CD4-positive, alpha-beta T cell treated with Interleukin-17A for 1 hour (primary cell): Measurements from ENCODE around the gene SKIC3.

Experiments
- DNase-seq: peaks from one replicate; pipeline ENCODE4 v3.0.0-alpha.2; 2020

SKIC3 gene

DNA sequence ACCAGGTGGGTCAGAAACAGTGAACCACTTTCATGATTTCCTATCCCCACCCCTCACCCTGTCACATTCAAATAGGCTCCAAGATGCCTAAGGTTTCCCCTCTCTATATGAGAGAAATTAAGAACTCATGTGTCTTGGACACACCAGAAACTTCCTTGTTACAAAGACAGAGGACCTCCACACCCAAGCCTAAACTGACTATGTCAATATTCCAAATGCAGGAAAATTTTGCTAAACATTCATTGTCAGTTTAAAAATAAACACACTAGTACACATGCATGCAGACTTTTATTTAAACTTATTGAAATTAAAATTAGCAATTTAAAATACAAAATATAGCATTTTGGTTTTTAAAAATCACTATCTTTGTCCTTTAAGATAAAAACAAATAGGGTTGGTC lies 26.2 kb downstream of the SKIC3 start:
- no peak for DNase-seq

DNA sequence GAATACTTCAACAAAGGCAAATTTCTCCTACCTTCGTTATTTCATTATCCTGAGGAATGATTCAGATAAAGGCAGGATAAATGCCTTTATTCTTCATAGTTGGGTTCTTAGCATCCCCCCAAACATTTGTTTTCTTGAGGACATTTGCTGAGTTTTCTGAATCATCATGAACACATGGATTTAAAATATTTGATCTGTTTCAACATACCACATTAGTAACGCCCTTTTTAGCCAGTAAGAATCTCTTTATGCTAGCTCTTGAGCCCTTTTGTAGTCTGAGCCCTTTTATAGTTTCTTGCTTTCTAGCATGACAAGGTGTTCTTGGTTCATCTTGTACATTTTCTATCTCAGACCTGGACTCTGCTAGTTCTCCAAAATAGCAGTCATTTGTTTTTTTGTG lies 27.9 kb downstream of the SKIC3 start:
- no peak for DNase-seq

DNA sequence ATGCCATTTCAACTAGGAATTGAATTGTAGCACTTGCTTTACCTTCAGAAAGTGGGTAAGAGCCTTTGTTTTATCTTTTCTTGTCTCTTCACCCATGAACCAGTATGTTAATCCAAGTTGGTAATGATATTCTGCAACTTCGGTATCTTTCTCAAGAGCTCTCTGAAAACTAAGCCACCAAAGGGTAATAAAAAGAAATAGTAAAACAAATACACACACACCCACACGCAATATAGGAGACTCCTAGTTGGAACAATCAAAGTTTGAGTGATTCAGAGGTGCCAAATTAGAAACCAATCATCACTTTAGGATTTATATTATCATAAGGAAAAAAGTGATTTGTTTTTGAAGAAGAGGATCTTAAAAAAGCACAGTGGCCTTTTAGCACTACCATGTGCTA lies 30.4 kb downstream of the SKIC3 start:
- no peak for DNase-seq

- DNase-seq: no peak
Measured at GRCh38 chr5:95520206-95520605, 34.6 kb downstream of the SKIC3 start.

DNA sequence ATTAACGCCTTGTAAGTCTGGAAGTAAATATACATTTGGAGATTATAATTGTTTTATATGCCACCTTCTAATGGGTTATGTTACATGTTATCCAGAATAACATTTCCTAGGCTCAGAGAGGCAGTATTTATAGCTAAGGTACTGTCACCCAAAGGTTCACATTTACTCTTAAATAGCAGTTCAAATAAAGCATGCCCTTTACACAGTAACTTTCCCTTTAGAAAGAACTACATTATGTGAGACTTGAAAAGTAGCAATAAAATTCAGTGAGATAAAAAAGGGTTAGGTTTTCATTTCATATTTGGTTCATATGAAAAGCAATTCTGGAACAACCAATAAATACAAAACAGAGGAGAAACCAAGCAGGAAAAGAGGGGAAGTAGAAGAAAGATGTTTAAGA lies 35.1 kb downstream of the SKIC3 start:
- DNase-seq: no peak

GRCh38 chr5:95519151-95519550 lies 35.6 kb downstream of the SKIC3 start:
- no peak for DNase-seq

DNA sequence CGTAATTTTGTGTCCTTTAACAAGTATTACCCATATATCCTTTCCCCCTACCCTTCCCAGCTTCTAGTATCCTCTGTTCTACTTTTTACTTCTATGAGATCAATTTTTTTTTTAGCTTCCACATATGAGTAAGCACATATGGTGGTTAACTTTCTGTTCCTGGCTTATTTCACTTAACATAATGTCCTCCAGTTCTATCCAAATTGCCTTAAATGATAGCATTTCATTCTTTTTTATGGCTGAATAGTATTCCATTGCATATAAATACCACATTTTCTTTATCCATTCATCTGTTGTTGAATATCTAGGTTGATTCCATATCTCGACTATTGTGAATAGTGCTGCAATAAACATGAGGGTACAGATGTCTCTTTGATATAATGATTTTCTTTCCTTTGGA lies 36.4 kb downstream of the SKIC3 start:
- no peak for DNase-seq

- no peak for DNase-seq
Measured at GRCh38 chr5:95511606-95512005, 43.2 kb downstream of the SKIC3 start.

DNA sequence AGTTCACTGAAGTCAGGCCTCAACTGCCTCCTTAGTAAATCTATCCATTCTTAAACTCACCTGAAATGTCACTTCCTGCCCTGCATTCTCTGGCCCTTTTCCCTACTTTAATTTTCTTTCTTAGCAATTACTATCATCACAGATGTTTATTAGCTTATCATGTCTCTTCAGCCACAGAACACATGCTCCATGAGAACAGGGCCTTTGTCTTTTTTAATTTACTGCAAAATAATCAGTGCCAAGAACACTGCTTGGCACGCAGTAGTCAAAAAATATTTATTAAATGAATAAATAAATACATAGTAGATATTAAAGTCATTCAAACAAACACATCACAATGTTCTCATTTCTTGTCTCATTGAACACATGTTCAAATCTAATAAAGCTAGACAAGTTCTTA lies 46.2 kb downstream of the SKIC3 start:
- DNase-seq: no peak
